ENCODE data around the gene ZSWIM6.

ZSWIM6 gene

GRCh38 chr5:61354199-61354598 is 22.1 kb downstream of the ZSWIM6 start:
- H3K36me3 ChIP-seq = no peaks in the 10 kb centered on the region
- TF ChIP-seq CTCF (IDR thresholded peaks at IDR 0.05; ENCODE audit: low read depth, low read length) = no peak
- DNase-seq = no peak

GRCh38 chr5:61357745-61358144 is 25.7 kb downstream of the ZSWIM6 start:
- peak; percentile 73 for TF ChIP-seq CTCF (IDR thresholded peaks at IDR 0.05; ENCODE audit: low read depth, low read length)
- H3K4me1 ChIP-seq = peaks cover 4% of the 10 kb centered on the region
- H3K4me3 ChIP-seq (ENCODE audit: low read depth, low read length) = no peak overlapping the region
- no peaks in the 10 kb centered on the region for H3K27me3 ChIP-seq
- peak; percentile 32 for DNase-seq
- H3K9me3 ChIP-seq = no peaks in the 10 kb centered on the region
- H3K36me3 ChIP-seq = no peaks in the 10 kb centered on the region

More at GRCh38 chr5:61354199-61354598, 22.1 kb downstream of the ZSWIM6 start:
- no peaks in the 10 kb centered on the region for H3K27me3 ChIP-seq
- H3K4me3 ChIP-seq (ENCODE audit: low read depth, low read length) = no peak overlapping the region
- H3K9me3 ChIP-seq = no peaks in the 10 kb centered on the region
- no peaks in the 10 kb centered on the region for H3K4me1 ChIP-seq

GRCh38 chr5:61362796-61363368 is 30.8 kb downstream of the ZSWIM6 start:
- peak; percentile 82 for TF ChIP-seq CTCF (IDR thresholded peaks at IDR 0.05; ENCODE audit: low read depth, low read length)
- H3K4me1 ChIP-seq = peaks cover 10% of the 10 kb centered on the region
- no peaks in the 10 kb centered on the region; the same call in 1 of the 2 replicates for H3K36me3 ChIP-seq
- H3K27me3 ChIP-seq = no peaks in the 10 kb centered on the region
- H3K9me3 ChIP-seq = no peaks in the 10 kb centered on the region
- H3K4me3 ChIP-seq (ENCODE audit: low read depth, low read length) = no peak overlapping the region
- DNase-seq = peak; percentile 61

- no peak overlapping the region for H3K4me3 ChIP-seq (ENCODE audit: low read depth, low read length)
- H3K9me3 ChIP-seq = no peaks in the 10 kb centered on the region
- no peak for DNase-seq
- peaks cover 10% of the 10 kb centered on the region for H3K4me1 ChIP-seq
- H3K27me3 ChIP-seq = no peaks in the 10 kb centered on the region
- H3K36me3 ChIP-seq = no peaks in the 10 kb centered on the region; the same call in 1 of the 2 replicates
- no peak for TF ChIP-seq CTCF (IDR thresholded peaks at IDR 0.05; ENCODE audit: low read depth, low read length)
Measured at GRCh38 chr5:61363401-61364114, 31.5 kb downstream of the ZSWIM6 start.

GRCh38 chr5:61366497-61367240 is 34.6 kb downstream of the ZSWIM6 start:
- TF ChIP-seq CTCF (IDR thresholded peaks at IDR 0.05; ENCODE audit: low read depth, low read length) = no peak
- peaks cover 14% of the 10 kb centered on the region for H3K4me1 ChIP-seq
- H3K4me3 ChIP-seq (ENCODE audit: low read depth, low read length) = no peak overlapping the region
- H3K27me3 ChIP-seq = no peaks in the 10 kb centered on the region
- DNase-seq = no peak
- H3K36me3 ChIP-seq = no peaks in the 10 kb centered on the region; the same call in 1 of the 2 replicates
- H3K9me3 ChIP-seq = no peaks in the 10 kb centered on the region

All from BE2C (cell line).